ENCODE data around the gene NDUFA9. TPM values are rescaled to one million over a fixed set of nuclear protein-coding genes. Genes with fewer than 3 reads are reported as not detected.

The NDUFA9 gene
- total and polyA plus RNA-seq, 9 of the 15 experiments (the other 6 are each of a cell fraction or from before 2014, with no cell fraction given): 54.8 to 331 (median 108) TPM

GRCh38 chr12:4648501-4649357, at the start of gene NDUFA9, which contains the start of gene AKAP3 (continued):
- TF ChIP-seq ZNF407 (IDR thresholded peaks at IDR 0.05; ENCODE audit: low read depth) (peak; percentile 94), PHF8 (IDR thresholded peaks at IDR 0.05; ENCODE audit: borderline replicate concordance, low read length) (peak; percentile 84), RNF219 (CRISPR knock-in tag; IDR thresholded peaks at IDR 0.05) (no peak), ATF1 (CRISPR knock-in tag; IDR thresholded peaks at IDR 0.05) (no peak), ATF1 (tag; IDR thresholded peaks at IDR 0.05) (0 out of 2 replicates have a peak, but pooled peaks have one; percentile 18), CLOCK (CRISPR knock-in tag; IDR thresholded peaks at IDR 0.05; ENCODE audit: borderline replicate concordance) (no peak), POLR2AphosphoS5 (IDR thresholded peaks at IDR 0.05; ENCODE audit: control insufficient read depth, insufficient read depth, low read depth, low read length) (peak; percentile 78), ZNF12 (CRISPR knock-in tag; IDR thresholded peaks at IDR 0.05) (no peak), ESRRA (IDR thresholded peaks at IDR 0.05; ENCODE audit: borderline replicate concordance, low read depth) (peak; percentile 89), NR2F6 (CRISPR knock-in tag; IDR thresholded peaks at IDR 0.05) (no peak), TAF1 (IDR thresholded peaks at IDR 0.05; ENCODE audit: control insufficient read depth, extremely low read depth, insufficient read depth, low read length, severe bottlenecking) (peak; percentile 93), POLR3A (IDR thresholded peaks at IDR 0.05; ENCODE audit: borderline replicate concordance, extremely low read depth, insufficient read depth, insufficient read length) (no peak)
